GM18498 (cell line): ENCODE data around the gene PXDN.
"Not testable (repeated sequence)": the region's sequence is repeated elsewhere in the genome, so short reads cannot be mapped to it uniquely, and the experiment has no call there.

Source experiments
- ATAC-seq: cut with Tn5 transposase; IDR thresholded peaks from one replicate; pipeline ENCODE4 v1.9.1; 2021; ENCODE audit warnings: mild to moderate bottlenecking, moderate library complexity; ENCODE audit not compliant: unreplicated experiment

The PXDN gene

DNA sequence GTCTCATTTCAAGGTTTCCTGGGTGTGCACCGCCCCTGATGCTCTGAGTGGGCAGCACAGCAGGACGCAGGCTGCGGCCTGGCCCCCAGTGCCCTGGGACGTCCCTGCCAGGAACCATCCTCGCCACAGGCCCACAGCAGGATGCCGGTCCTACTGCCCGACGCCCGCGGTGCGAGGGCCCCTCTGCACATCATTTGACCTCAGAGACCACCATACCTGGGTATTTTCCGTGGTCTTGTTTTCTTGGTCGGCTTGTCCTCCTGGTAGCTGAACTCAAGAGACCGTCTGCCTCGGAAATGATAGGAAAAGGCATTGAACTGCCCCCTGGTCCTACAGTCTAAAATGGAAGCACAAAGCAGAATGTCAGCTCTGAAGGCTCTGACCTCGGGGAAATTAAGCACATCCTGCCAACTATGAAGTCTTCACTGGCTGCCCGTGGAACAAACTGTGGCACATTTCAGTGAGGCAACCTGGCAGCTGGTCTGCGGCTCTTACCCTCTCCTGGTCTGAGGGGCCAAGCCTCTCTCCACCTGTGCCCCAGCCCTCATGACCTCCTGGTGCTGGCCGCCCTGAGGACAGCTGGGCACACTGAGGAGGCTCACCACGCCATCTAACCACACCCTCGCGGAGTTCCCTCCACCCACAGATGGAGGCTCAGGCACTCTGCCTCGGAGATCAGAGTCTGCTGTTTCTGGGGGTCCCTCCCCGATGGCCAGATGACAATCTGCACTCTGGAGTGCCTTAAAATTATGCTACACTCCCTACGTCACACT is 105.0 kb downstream of the PXDN start:
- ATAC-seq, result no peak

DNA sequence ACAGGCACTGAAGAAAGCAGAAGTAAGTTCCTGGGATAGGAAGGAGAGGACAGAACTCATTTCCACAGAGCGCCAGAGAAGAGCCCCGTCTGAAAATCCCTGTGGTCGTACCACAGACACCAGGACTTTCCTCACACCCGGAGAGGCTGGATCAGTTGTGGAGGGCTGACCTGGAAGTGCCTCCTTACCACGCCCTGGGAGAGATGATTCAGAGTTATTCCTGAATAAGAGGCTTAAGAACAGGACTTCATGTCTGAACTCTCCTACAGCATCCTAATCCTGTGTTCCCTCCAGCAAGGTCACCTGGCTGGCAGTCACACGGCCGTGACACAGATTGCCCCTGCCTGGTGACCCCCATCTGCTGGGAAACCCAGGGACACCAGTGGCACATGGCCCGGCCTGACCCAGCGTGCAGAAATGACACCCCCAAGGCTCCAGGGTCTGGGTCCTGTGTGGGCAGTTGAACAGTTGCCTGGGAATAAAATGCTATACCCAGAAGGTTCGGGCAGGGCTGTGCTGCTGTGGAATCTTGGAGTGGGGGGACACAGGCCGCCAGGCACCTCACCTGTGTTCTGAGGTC is 105.9 kb downstream of the PXDN start:
- no peak for ATAC-seq

DNA sequence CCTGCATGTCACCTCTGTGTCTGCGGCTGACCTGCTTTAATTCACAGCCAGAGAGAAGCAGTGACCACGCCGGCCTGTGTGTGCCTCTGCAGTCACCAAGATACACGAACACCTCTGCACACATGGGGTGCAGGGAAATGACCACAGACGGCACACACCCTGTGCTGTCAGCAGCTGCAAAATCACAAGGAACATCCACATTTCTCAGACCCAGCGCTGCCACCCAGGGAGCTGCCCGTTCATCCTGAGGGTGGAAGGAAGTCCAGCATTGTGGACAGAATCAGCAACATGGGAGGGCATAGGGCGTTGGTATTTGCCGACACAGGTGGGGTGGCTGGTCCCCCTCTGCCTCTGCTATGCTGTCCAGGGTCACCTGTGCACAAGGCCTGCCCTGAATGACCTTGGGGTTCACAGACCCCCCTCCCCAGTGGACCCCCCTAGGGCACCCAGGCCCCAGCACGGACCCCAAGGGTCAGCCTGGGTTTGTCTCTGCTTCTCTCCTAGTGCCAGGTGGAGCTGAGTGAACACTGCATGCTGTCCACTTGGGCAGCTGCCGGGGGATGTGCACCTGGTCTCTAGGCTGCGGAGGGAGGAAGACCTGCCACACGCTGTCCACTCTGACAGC is 107.4 kb downstream of the PXDN start:
- ATAC-seq, result no peak

DNA sequence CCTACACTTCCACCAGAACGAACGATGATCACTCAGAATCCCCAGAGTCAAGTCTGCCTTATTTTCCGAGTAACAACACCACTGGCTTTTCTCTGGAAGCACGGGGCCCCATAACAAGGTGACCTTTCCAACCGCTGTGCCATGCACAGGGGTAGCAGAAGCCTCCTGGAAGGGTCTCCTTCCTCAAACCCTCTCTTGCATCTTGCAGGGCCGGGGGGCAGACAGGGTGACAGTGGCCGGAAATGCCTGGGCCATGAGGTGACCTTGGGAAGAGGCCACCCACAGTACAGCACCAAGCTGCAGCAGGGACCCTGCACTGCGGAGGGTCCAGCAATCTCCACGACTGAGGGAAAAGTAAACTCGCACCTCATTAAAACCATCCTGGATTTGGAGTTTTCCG is 108.5 kb downstream of the PXDN start:
- no peak for ATAC-seq

DNA sequence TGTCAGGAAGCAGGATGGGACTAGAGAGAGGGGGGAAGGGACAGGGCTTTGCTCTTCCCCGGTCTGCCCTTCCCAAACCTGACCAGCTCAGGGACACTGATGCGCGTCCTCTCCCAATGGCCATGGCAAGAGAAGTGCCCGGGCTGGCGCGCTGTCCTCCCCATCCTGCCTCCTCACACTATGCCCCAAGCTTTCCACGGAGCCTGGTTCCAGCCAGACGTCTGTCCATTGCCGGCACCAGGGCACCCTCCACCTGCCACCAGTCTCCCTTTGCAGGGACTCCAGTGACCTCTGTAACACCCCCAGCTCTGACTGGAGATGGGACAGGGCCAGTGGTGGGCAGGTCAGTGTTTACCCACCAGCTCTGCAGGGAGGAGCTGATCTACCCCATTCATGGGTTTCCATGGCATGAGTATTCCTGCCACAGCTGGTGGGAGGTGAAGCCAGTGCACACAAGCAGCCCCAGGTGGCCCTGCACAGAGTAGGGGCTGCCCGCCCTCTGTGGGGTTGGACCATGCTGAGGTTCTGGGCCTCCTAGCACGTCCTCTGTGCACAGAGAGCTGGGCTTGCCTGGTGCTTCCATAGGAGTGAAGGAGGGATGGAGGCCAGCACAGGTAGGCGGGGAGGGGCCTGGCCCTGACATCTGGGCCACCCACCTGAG is 109.5 kb downstream of the PXDN start:
- no peak for ATAC-seq

DNA sequence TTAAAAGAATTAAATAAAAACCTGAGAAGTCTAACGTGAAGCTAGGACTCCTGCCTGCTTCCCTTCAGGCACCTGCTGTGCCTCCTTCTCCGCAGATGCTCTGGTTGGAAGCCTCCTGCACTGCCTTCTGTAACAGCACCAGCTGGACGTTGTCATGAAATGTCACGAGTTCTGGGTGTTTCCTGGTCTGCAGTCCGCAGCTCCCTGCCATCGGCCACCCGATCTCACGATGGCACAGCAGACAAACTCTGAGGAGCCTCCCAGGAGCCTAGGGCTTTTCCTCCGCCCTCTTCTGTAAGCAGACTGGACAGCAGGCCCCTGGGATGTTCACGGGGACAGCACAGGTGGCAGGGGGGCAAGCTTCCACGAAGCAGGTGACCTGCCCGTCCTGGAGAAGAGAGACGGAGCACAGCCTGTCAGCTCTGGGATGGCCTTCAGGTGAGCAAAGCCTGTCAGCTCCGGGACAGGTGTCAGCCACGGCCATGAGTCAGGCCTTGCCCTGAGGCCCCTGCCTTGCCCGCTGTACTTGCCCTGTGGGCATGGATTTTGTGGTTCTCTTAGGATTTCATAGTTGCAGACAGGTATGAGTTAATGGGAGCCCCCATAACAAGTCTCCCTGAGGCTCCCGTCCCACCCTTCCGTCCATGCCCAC is 110.3 kb downstream of the PXDN start:
- ATAC-seq, result no peak

DNA sequence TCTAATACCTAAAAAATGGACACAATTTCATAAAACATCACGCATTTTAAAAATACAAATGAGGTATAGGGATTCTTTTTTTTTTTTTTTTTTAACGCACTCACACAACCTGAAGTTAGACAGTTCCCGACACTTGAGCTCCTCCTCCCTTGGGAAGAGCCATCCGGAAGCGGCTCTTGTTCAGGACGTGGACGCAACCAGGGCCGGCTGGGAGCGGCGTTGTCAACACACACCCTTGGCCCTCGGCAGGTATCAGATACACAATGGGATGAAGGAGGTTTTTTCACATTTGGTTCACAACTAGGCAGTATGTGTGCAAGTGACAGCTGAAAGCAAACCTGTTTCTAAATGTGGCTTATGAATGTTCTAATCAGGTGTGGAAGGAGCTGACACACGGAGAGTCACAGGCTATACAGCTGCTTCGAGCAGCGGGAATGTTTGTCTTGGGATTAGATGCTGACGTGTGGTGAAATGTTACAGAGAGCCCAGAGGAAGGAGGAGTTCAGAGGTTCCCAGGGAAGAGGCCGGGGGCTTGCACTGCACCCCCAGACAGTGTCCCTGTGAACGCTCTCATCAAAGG is 111.1 kb downstream of the PXDN start:
- no peak for ATAC-seq

DNA sequence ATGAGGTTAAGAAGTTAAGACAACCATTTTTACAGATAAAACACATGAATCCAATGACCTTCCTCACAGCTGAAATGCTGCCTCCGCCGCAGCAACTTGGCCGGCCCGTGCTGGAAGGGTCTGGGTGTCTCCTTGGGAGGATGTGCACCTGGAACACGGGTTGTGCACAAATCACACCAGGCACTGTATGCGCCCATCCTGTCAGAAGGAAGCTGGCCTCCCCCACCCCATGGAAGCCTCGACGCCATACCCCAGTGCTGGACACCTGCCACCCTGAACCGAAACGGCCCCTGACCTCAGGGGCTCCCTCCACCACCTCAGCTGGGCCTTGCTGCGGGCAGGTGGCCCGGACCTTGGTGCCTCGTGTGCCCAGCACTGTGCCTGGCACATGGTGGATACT is 111.8 kb downstream of the PXDN start:
- ATAC-seq, result no peak

DNA sequence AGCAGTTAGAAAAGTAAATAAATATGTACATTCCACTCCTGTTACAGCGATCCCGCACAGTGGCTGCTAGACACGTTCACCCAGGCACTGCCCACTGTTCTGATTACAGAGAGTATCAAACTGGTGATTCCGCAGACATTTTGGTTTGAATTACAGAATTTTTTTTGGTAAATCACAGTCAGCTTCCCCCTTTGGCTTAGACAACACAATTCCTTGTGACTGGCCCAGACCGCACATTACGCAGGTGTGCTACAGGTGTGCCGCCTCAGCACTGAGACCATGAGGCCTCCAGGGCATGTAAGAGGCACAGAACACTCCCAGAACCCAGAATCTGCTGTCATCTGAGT is 112.3 kb downstream of the PXDN start:
- ATAC-seq, result no peak

DNA sequence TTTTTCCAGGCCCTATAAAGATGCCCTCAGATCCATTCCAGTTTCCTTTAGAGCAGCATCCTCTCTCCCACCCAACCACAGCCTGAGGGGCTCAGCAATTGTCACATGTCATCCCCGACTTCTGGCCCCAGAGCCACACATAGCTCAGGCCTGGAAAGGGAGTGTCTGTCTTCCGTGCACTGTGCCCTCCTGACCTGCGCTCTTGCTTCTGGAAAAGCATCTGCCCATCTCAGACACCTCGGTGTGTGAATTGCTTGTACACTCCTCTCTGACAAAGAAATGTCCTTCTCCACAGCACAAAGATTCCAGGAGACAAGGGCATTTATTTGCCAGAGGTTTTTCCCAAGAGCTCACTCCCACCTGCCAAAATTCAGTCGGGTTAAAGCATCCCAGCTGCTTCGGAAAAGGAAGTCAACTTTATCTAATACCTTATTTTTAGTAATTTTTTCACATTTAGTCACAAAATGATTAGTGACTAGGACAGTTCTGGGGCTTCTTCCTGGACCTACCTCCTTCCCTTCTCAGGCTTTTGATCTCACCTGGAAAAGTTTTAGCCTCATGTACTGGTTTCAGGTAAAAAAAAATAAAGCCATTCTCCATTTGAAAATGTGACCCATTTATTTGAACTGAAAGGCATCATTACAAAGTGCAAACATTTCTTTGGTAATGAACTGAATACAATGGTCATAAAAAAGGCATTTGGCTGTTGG is 112.9 kb downstream of the PXDN start:
- no peak for ATAC-seq

DNA sequence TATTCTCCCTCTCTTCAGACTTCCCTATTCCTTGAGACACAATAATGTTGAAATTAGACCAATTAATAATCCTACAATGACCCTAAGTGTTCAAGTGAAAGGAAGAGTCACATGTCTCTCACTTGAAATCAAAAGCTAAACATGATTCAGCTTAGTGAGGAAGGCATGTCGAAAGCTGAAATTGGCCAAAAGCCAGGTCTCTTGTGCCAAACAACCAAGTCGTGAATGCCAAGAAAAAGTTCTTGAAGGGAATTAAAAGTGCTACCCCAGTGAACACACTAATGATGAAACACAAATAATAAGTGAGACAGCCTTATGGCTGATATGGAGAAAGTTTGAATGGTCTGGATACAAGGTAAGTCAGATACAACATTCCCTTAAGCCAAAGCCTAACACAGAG is 115.4 kb downstream of the PXDN start:
- no peak for ATAC-seq

DNA sequence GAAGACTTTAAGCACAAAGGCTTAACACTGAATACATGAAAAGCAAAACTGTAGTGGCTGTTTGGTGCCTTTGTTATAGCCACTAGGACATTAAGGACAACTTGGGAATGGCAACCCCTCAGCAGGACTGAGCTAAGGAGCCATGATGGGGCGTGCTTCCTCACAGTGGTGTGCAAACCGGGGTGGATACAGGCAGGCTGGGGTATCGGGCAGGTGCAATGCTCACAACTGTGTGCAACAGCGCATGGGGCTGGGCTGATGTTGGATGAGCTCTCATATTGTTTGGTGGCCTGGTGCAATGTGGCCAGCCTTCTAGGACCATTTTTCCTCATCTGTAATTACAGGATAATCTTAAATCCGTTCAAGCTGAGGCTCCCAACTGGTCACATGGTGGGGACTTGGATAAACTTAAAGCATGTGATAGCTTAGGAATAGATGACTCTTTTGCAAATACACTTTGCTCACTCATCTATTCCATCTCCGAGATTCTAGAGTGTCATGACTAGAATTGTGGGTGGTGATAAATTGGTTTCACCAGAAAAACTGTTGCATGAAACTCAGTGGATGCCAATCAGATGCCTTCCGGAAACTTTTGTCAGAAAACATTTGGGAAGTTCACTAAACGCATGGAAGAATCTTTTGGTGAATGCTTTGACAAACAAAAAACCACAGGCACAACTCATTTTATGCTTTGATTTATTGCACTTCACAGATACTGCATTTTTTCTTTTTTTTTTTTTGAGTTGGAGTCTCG is 116.5 kb downstream of the PXDN start:
- no peak for ATAC-seq

DNA sequence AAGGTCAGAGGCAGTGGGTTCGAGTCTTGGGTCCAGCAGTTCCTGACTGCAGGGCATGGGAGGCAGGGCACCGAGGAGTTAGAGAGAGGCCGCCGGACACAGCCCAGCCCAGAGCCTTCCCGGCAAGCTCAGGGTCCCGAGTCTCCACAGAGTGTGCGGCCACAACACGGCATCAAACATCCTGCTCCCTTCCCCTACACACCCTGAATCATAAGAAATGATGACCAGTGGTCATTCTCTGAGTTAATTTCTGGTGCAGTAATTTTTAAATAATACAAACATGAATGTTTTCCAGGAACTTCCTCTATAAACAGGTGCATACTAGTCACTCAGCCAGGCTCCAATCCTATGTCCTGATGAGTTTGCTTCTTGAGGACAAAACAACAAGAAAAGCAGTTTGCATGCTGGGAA is 118.0 kb downstream of the PXDN start:
- ATAC-seq, result no peak

DNA sequence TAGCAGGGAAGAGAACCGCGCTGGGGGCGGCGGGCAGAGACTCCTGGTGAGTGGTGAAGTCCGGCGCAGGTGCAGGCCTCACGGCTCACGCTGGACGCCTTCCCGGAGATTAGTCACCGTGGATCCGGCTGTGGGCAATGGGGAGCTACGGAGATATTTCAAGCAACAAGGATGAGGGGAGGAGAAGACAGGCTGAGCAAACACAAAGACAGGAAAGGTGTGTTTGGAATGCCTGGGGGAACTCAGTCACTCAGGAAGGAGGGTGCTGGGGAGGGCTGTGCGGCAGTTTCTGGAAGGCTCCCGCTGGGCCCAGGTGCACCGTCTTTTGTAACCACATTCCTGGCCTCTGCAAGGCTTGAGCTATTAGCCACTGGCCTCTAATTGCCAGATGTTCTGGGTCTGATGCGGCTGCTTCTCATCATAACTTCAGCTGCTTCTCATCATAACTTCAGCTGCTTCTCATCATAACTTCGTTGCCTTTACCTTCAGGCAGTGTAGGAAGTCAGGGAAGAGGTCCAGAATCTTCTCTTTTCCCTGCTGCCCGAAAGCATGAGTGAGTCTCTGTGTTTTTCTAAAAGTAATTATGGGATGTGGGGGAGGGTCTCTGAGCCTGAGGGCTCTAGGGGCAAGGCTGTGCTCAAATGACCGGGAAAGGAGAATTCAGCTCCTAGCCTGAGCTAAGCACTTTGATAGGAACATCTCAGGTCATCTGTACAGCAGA is 118.9 kb downstream of the PXDN start:
- no peak for ATAC-seq

DNA sequence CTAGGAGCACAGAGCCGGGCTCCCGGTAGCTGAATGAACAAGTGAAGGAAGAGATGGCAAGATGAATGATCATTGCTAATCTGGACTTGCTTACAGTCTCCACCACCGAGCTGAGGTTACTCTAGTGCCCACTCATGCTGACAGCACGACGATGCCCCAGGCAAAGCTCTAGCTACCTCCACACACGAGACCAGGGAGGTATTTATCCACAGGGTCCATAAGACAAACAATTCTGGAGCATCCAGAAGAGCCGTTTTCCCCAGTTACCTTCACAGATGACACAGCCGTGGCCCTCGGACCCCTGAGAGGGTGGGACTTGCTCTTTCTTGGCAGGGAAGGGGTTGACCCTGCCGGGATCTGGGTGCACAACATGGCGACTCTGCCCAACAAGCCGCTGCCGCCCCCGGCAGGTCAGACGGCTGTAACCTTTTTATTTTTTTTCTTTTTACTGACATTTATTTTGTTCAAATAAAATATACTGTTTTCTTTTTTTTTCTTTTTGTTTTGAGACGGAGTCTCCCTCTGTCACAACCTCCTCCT is 120.3 kb downstream of the PXDN start:
- ATAC-seq, result no peak

DNA sequence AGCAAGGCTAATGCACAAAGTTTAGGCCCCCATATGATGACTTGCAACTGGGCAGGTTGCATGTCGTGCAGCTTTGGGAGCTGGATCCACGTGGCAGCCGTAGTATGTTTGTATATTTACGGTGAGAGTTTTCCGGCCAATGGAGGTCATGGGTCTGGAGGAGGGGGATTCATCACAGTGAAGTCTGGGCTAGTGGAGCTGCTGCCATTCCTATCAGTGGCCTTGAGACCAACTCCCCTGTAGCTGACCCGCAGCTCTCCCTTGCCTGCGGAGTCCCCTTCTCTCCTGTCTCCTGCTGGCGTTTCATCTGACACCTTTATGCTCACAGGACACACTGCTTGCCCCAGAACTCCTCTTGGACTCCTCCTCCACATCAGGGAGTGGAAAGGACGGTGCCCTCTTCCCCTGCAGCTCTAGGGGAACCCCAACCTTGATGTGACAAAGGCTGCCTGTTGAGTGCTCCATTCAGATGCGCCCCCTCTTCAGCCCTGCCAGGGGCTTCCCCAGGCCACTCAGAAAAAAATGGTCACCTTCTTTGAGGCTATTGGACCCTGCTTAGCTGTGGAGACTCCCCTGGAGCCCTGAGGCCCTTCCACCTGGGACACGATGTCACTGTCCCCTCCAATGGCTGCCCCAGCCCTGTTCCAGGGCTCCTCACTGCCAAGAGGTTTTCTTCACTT is 121.7 kb downstream of the PXDN start:
- ATAC-seq, result no peak

DNA sequence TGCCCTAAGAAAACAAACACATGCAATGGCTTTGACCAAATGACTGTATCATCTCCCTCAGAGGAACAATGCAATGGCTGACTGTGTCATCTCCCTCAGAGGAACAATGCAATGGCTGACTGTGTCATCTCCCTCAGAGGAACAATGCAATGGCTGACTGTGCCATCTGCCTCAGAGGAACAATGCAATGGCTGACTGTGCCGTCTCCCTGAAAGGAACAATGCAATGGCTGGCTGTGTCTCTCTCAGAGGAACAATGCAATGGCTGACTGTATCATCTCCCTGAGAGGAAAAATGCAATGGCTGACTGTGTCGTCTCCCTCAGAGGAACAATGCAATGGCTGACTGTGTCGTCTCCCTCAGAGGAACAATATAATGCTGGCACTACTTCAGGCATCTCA is 122.3 kb downstream of the PXDN start:
- not testable (repeated sequence) for ATAC-seq

DNA sequence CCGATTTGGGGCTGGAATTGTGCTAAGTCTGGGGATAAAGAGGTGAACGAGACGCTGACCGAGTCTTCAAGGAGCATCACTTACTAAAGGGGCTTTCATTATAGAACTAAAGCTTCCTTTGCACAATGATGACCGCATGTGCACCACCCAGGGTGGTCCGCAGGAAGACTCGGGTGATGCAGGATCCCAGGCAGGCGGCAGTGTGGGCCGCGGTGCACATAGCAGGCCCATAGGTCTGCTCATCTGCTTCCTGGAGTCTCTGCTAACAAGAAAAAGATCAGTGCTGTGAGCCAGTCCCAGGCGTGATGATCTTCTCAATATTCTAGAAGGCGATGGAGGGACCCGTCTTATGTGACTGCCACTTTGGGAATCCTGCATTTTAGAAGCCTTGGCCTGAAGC is 122.8 kb downstream of the PXDN start:
- ATAC-seq, result no peak
